Measurements from ENCODE around the gene RAET1E.
"Not testable (repeated sequence)": the region's sequence is repeated elsewhere in the genome, so short reads cannot be mapped to it uniquely, and the experiment has no call there.

RAET1E gene

DNA sequence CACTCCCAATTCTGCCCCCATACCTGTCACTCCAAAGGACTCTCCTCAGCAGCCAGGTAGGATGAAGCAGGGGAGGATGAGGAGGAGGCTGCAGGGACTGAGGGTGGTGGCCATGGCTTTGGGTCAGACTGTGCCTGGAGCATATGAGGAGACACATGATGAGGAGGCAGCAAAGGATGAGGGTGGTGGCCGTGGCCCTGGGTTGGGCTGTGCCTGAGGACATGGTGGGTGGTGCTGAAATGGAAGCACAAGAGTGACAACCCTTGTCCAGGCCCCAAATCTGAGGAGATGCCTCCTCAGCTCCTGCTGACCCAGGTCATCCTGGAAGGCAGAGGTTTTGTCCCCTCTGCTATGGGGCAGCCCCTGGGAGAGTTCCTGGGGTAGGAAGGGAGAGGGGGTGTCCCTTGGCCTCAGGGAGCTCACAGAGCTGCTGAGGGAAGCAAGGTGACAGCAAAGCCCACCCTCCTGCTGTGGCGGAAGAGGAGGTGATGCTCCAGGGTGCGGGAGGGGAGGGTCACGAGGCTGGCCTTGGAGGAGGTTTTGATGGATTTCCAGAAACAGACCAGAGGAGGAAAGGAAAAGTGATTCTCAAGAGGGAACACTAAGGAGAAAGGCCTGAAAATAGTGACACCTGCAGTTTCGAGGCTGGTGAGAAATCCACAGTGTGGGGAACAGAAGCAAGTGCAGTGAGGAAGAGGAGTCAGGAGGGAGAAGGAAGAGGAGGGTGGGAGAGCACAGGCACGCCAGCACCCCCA is 20.4 kb upstream of the RAET1E start:
- no peak for TF ChIP-seq HDGF (IDR thresholded peaks at IDR 0.05; ENCODE audit: borderline replicate concordance)
- no peak for TF ChIP-seq FOXM1 (IDR thresholded peaks at IDR 0.05; ENCODE audit: borderline replicate concordance)
- no peak for TF ChIP-seq LEF1 (IDR thresholded peaks at IDR 0.05; ENCODE audit: borderline replicate concordance)
- no peak for TF ChIP-seq CTBP1 (IDR thresholded peaks at IDR 0.05; ENCODE audit: borderline replicate concordance)
- no peak for TF ChIP-seq FOXA1 (IDR thresholded peaks at IDR 0.05)
- TF ChIP-seq ARNT (IDR thresholded peaks at IDR 0.05), result no peak
- TF ChIP-seq TARDBP (IDR thresholded peaks at IDR 0.05), result no peak
- TF ChIP-seq NFRKB (IDR thresholded peaks at IDR 0.05), result no peak
- TF ChIP-seq FOXK2 (IDR thresholded peaks at IDR 0.05), result no peak
- ChIA-PET CTCF (interaction anchor here (0.6 kb wide), 1 partner anchor 893 kb away, joined by 3 read pairs; no protein-coding TSS in a partner anchor), POLR2A (no interaction called here)
- DNase-seq (ENCODE audit: extremely low spot score), result no peak

DNA sequence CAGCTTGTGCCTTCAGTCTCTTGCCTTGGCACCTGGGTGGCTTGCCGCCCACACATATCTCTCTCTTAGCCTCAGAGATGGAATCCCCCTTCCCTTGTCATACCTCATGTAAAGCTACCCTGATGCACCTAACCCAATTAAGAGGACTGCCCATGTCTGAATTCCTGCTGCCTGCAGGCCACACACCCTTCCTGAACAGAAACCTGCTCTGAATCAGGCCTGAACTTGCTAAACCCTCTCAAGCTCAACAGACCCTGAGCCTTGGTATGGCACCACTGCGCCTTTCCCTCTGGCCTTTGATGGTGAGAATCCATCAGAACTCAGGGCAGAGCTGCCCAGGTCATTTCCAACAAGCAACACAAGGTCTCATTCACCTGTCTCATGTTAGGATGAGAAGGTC is 19.8 kb upstream of the RAET1E start:
- no peak for DNase-seq (ENCODE audit: extremely low spot score)
- CTCF ChIA-PET, result interaction anchor here (0.6 kb wide), 1 partner anchor 892 kb away, joined by 3 read pairs; no protein-coding TSS in a partner anchor
- POLR2A ChIA-PET, result no interaction called here
- TF ChIP-seq LEF1 (IDR thresholded peaks at IDR 0.05; ENCODE audit: borderline replicate concordance) (no peak), CTBP1 (IDR thresholded peaks at IDR 0.05; ENCODE audit: borderline replicate concordance) (no peak), FOXM1 (IDR thresholded peaks at IDR 0.05; ENCODE audit: borderline replicate concordance) (no peak)

GRCh38 chr6:149915970-149916865 is 18.3 kb upstream of the RAET1E start:
- CTCF ChIA-PET, result interaction anchor here (0.9 kb wide), 1 partner anchor 18 kb away, joined by 4 read pairs; no protein-coding TSS in a partner anchor
- TF ChIP-seq FOXK2 (IDR thresholded peaks at IDR 0.05) (no peak), ELF4 (IDR thresholded peaks at IDR 0.05) (no peak), L3MBTL2 (conservative IDR thresholded peaks at IDR 0.05) (no peak), CTBP1 (IDR thresholded peaks at IDR 0.05; ENCODE audit: borderline replicate concordance) (no peak), PKNOX1 (IDR thresholded peaks at IDR 0.05) (no peak), FOXM1 (IDR thresholded peaks at IDR 0.05; ENCODE audit: borderline replicate concordance) (no peak), LEF1 (IDR thresholded peaks at IDR 0.05; ENCODE audit: borderline replicate concordance) (no peak), NFRKB (IDR thresholded peaks at IDR 0.05) (no peak)
- POLR2A ChIA-PET, result no interaction called here

DNA sequence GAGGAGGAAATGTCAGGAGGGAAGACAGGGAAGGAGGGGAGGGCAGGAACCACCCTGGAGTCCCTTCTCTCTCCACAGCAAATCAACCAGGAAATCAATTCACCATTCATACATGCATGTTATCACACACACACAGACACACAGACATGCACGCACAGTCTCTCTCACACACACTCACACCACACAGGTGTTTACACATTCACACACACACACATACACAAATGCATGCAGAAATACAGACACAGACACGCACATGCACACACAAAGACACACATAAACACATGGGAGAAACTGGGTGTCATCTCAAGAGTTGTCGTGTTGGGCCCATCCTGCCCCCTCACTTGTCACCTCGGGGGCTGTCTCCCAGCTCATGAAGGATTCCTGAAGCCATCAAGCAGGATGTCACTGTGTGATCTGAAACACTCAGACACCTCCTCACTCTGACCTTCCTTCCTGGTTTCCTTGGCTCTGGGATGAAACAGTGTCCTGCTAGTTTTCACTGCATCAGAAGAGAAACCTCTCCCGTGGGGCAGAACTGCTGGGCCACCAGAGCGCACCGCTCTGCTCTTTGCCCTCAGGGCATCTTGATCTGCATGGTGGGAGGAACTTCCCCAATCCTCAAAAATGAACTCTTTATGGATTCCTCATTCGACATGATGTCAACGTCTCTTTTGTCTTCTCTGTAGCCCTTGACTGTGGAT is 15.8 kb upstream of the RAET1E start:
- ChIA-PET POLR2A (no interaction called here), CTCF (interaction anchor here (1.3 kb wide), 1 partner anchor 52 kb away, joined by 3 read pairs; no protein-coding TSS in a partner anchor)
- no peak for DNase-seq (ENCODE audit: extremely low spot score)
- TF ChIP-seq FOXM1 (IDR thresholded peaks at IDR 0.05; ENCODE audit: borderline replicate concordance), result no peak
- TF ChIP-seq BHLHE40 (IDR thresholded peaks at IDR 0.05; ENCODE audit: borderline replicate concordance), result no peak
- TF ChIP-seq CTBP1 (IDR thresholded peaks at IDR 0.05; ENCODE audit: borderline replicate concordance), result no peak
- TF ChIP-seq L3MBTL2 (conservative IDR thresholded peaks at IDR 0.05), result no peak
- TF ChIP-seq FOXK2 (IDR thresholded peaks at IDR 0.05), result no peak
- TF ChIP-seq SUZ12 (IDR thresholded peaks at IDR 0.05), result no peak
- no peak for TF ChIP-seq HDGF (IDR thresholded peaks at IDR 0.05; ENCODE audit: borderline replicate concordance)
- TF ChIP-seq ELF4 (IDR thresholded peaks at IDR 0.05), result no peak
- no peak for TF ChIP-seq NFRKB (IDR thresholded peaks at IDR 0.05)
- no peak for TF ChIP-seq SP1 (IDR thresholded peaks at IDR 0.05)
- no peak for TF ChIP-seq ZNF384 (IDR thresholded peaks at IDR 0.05)
- no peak for TF ChIP-seq ARNT (IDR thresholded peaks at IDR 0.05)
- TF ChIP-seq TARDBP (IDR thresholded peaks at IDR 0.05), result no peak
- TF ChIP-seq FOXA1 (IDR thresholded peaks at IDR 0.05), result no peak
- no peak for TF ChIP-seq PKNOX1 (IDR thresholded peaks at IDR 0.05)
- TF ChIP-seq LEF1 (IDR thresholded peaks at IDR 0.05; ENCODE audit: borderline replicate concordance), result no peak

More at GRCh38 chr6:149915970-149916865, 18.3 kb upstream of the RAET1E start:
- no peak for DNase-seq (ENCODE audit: extremely low spot score)

GRCh38 chr6:149913085-149913484 is 15.2 kb upstream of the RAET1E start:
- CTCF ChIA-PET, result no interaction called here
- TF ChIP-seq CTBP1 (IDR thresholded peaks at IDR 0.05; ENCODE audit: borderline replicate concordance), result no peak
- no peak for TF ChIP-seq PKNOX1 (IDR thresholded peaks at IDR 0.05)
- TF ChIP-seq BHLHE40 (IDR thresholded peaks at IDR 0.05; ENCODE audit: borderline replicate concordance), result no peak
- TF ChIP-seq FOXM1 (IDR thresholded peaks at IDR 0.05; ENCODE audit: borderline replicate concordance), result no peak
- TF ChIP-seq SUZ12 (IDR thresholded peaks at IDR 0.05), result no peak
- no peak for TF ChIP-seq HDGF (IDR thresholded peaks at IDR 0.05; ENCODE audit: borderline replicate concordance)
- no peak for TF ChIP-seq NFRKB (IDR thresholded peaks at IDR 0.05)
- no peak for TF ChIP-seq ZNF384 (IDR thresholded peaks at IDR 0.05)
- TF ChIP-seq FOXK2 (IDR thresholded peaks at IDR 0.05), result no peak

GRCh38 chr6:149912680-149913079 is 14.8 kb upstream of the RAET1E start:
- CTCF ChIA-PET; POLR2A ChIA-PET; DNase-seq (ENCODE audit: extremely low spot score): not testable (repeated sequence)

More at GRCh38 chr6:149913085-149913484, 15.2 kb upstream of the RAET1E start:
- DNase-seq (ENCODE audit: extremely low spot score), result no peak
- POLR2A ChIA-PET, result no interaction called here

Measured in HEK293T (cell line).